ENCODE results near the gene GOLGA2. TPM values are rescaled to one million over a fixed set of nuclear protein-coding genes. Genes with fewer than 3 reads are reported as not detected.
"Not testable (repeated sequence)": the region's sequence is repeated elsewhere in the genome, so short reads cannot be mapped to it uniquely, and the experiment has no call there.

Gene GOLGA2
- total RNA-seq, 4 donors from 2014 or later = 18.4 to 174 (median 89.9) TPM

GRCh38 chr9:128242124-128242523 lies 33.7 kb downstream of the GOLGA2 start:
- no peak for DNase-seq
- H3K36me3 ChIP-seq = no peaks in the 10 kb centered on the region
- no peaks in the 10 kb centered on the region for H3K27me3 ChIP-seq
- TF ChIP-seq POLR2A (IDR thresholded peaks at IDR 0.05) (no peak), CTCF (IDR thresholded peaks at IDR 0.05) (no peak)
- no peaks in the 10 kb centered on the region for H3K4me1 ChIP-seq
- no peaks in the 10 kb centered on the region for H3K9me3 ChIP-seq
- H3K27ac ChIP-seq = peak overlapping the region; percentile 85
- no peak overlapping the region for H3K4me3 ChIP-seq
- intact Hi-C loops (cut with DNase I; ENCODE audit: low total_unique reads) = no loop called here

GRCh38 chr9:128233817-128234406 lies 41.9 kb downstream of the GOLGA2 start:
- DNase-seq = no peak
- no peak overlapping the region for H3K4me3 ChIP-seq
- no peak overlapping the region for H3K27ac ChIP-seq
- no peaks in the 10 kb centered on the region for H3K4me1 ChIP-seq
- H3K36me3 ChIP-seq = no peaks in the 10 kb centered on the region
- no peak for TF ChIP-seq POLR2A (IDR thresholded peaks at IDR 0.05)
- TF ChIP-seq CTCF (IDR thresholded peaks at IDR 0.05) = no peak
- H3K9me3 ChIP-seq = no peaks in the 10 kb centered on the region
- no peaks in the 10 kb centered on the region for H3K27me3 ChIP-seq
- intact Hi-C loops (cut with DNase I; ENCODE audit: low total_unique reads) = no loop called here

- intact Hi-C loops (cut with DNase I; ENCODE audit: low total_unique reads) = no loop called here
- H3K4me3 ChIP-seq = no peak overlapping the region
- no peak overlapping the region for H3K27ac ChIP-seq
- H3K9me3 ChIP-seq = no peaks in the 10 kb centered on the region
- no peaks in the 10 kb centered on the region for H3K27me3 ChIP-seq
- DNase-seq = no peak
- TF ChIP-seq CTCF (IDR thresholded peaks at IDR 0.05) (no peak), POLR2A (IDR thresholded peaks at IDR 0.05) (no peak)
- no peaks in the 10 kb centered on the region for H3K4me1 ChIP-seq
- no peaks in the 10 kb centered on the region for H3K36me3 ChIP-seq
Observed at GRCh38 chr9:128232528-128233428, 43.0 kb downstream of the GOLGA2 start.

- no peaks in the 10 kb centered on the region for H3K36me3 ChIP-seq
- H3K9me3 ChIP-seq = no peaks in the 10 kb centered on the region
- no peaks in the 10 kb centered on the region for H3K4me1 ChIP-seq
- intact Hi-C loops (cut with DNase I; ENCODE audit: low total_unique reads) = no loop called here
- H3K27ac ChIP-seq = no peak overlapping the region
- no peaks in the 10 kb centered on the region for H3K27me3 ChIP-seq
- DNase-seq = no peak
- TF ChIP-seq POLR2A (IDR thresholded peaks at IDR 0.05) (no peak), CTCF (IDR thresholded peaks at IDR 0.05) (no peak)
- no peak overlapping the region for H3K4me3 ChIP-seq
Observed at GRCh38 chr9:128231638-128232527, 43.9 kb downstream of the GOLGA2 start.

- intact Hi-C loops (cut with DNase I; ENCODE audit: low total_unique reads); H3K27ac ChIP-seq; H3K4me3 ChIP-seq; H3K36me3 ChIP-seq; H3K27me3 ChIP-seq; H3K9me3 ChIP-seq; H3K4me1 ChIP-seq; DNase-seq: not testable (repeated sequence)
Observed at GRCh38 chr9:128230897-128231296, 44.9 kb downstream of the GOLGA2 start.
